ENCODE data around the gene TMSB10.

GRCh38 chr2:84876369-84876768 lies 29.1 kb upstream of the TMSB10 start:
- no peak for TF ChIP-seq CTCF (IDR thresholded peaks at IDR 0.05; ENCODE audit: low read length)
- no peak for TF ChIP-seq EZH2 (IDR thresholded peaks at IDR 0.05; ENCODE audit: borderline replicate concordance, low read length)
